HepG2 (cell line): ENCODE results near the gene AQP11. TPM values are rescaled to one million over a fixed set of nuclear protein-coding genes. Genes with fewer than 3 reads are reported as not detected.

Source experiments
- AGO1 ChIP-seq: fragments of 200-400 bp; formaldehyde crosslinking; IDR thresholded peaks from 2 replicates; pipeline ENCODE4 v1.6.1; 2017; ENCODE audit warnings: mild to moderate bottlenecking, low read depth, low read length, moderate library complexity; ENCODE audit not compliant: poor library complexity, severe bottlenecking
- HMG20B ChIP-seq: conservative IDR thresholded peaks from 2 replicates; pipeline ENCODE4 v1.6.1; 2016; ENCODE audit warnings: missing genetic modification reagents, missing compliant biosample characterization
- IRF1 ChIP-seq: sonication (generic); formaldehyde crosslinking; IDR thresholded peaks from 2 replicates; pipeline ENCODE4 v1.4.0; 2020; ENCODE audit warnings: low read depth, mild to moderate bottlenecking, missing genetic modification reagents
- IRF2 ChIP-seq: IDR thresholded peaks from 2 replicates; pipeline ENCODE4 v1.6.1; 2018; ENCODE audit warnings: missing genetic modification reagents, missing compliant biosample characterization
- PRMT3 ChIP-seq: sonication (generic); formaldehyde crosslinking; IDR thresholded peaks from 2 replicates; pipeline ENCODE4 v1.8.1; 2022; ENCODE audit warnings: low read depth, mild to moderate bottlenecking, moderate library complexity, missing genetic modification reagents, borderline replicate concordance
- RAD51 ChIP-seq: fragments of 450-650 bp; IDR thresholded peaks from 2 replicates; pipeline ENCODE4 v1.6.1; 2016; ENCODE audit warnings: borderline replicate concordance
- RBFOX2 ChIP-seq: fragments of 200-400 bp; formaldehyde crosslinking; IDR thresholded peaks from 2 replicates; pipeline ENCODE4 v1.6.1; 2017; ENCODE audit warnings: low read depth, mild to moderate bottlenecking, low read length
- RFX5 ChIP-seq: IDR thresholded peaks from 2 replicates; pipeline ENCODE4 v1.6.1; 2011; ENCODE audit warnings: low read depth, low read length, improper control_type of control experiment
- TMF1 ChIP-seq: sonication (generic); formaldehyde crosslinking; IDR thresholded peaks from 2 replicates; pipeline ENCODE4 v1.8.1; 2022; ENCODE audit warnings: low read depth, missing genetic modification reagents
- ZFP41 ChIP-seq: sonication (generic); formaldehyde crosslinking; IDR thresholded peaks from 2 replicates; pipeline ENCODE4 v1.4.0; 2020; ENCODE audit warnings: mild to moderate bottlenecking, missing genetic modification reagents, borderline replicate concordance
- ZFP82 ChIP-seq: sonication (generic); formaldehyde crosslinking; IDR thresholded peaks from 2 replicates; pipeline ENCODE4 v1.5.1; 2020; ENCODE audit warnings: mild to moderate bottlenecking, missing genetic modification reagents, borderline replicate concordance
- ZFP90 ChIP-seq: sonication (generic); formaldehyde crosslinking; IDR thresholded peaks from 2 replicates; pipeline ENCODE4 v1.8.0; 2022; ENCODE audit warnings: missing genetic modification reagents, mild to moderate bottlenecking, inconsistent platforms, borderline replicate concordance
- ZNF20 ChIP-seq: sonication (generic); formaldehyde crosslinking; IDR thresholded peaks from 2 replicates; pipeline ENCODE4 v1.4.0; 2020; ENCODE audit warnings: mild to moderate bottlenecking, moderate library complexity, missing genetic modification reagents
- ZNF318 ChIP-seq: sonication (generic); formaldehyde crosslinking; IDR thresholded peaks from 2 replicates; pipeline ENCODE4 v1.4.0; 2020; ENCODE audit warnings: mild to moderate bottlenecking, missing genetic modification reagents
- ZNF326 ChIP-seq: sonication (generic); formaldehyde crosslinking; IDR thresholded peaks from 2 replicates; pipeline ENCODE4 v1.4.0; 2020; ENCODE audit warnings: missing genetic modification reagents, borderline replicate concordance
- ZNF530 ChIP-seq: sonication (generic); formaldehyde crosslinking; IDR thresholded peaks from 2 replicates; pipeline ENCODE4 v1.5.0; 2020; ENCODE audit warnings: low read depth, mild to moderate bottlenecking, missing genetic modification reagents
- ZXDC ChIP-seq: sonication (generic); formaldehyde crosslinking; IDR thresholded peaks from 2 replicates; pipeline ENCODE4 v1.5.0; 2020; ENCODE audit warnings: mild to moderate bottlenecking, missing genetic modification reagents
- polyA plus RNA-seq, 8 experiments: library from polyadenylated mRNA; depleted of rRNA in 3 of 8; stranded (reverse) in 7 of 8; unstranded in 1 of 8; fragments of >200 nt; fragmentation: Illumina TruSeq in 4 of 8; extraction: Trizol in 4 of 8; gene quantifications; 2 replicates each; pipeline versions ENCODE4 v1.2.1 to v1.2.3, GENCODE V29; 2011 to 2016; ENCODE audit warnings: low read depth in 4 of 8, missing spikeins in 1 of 8, mixed read lengths in 1 of 8; ENCODE audit not compliant: insufficient read depth in 1 of 8
- total RNA-seq, 5 experiments: library from RNA; depleted of rRNA; stranded (reverse); fragments of >200 nt; fragmentation: Illumina TruSeq; extraction: Trizol; gene quantifications; 2 replicates each; pipeline ENCODE4 v1.2.3, GENCODE V29; 2016; ENCODE audit warnings: low read depth in 1 of 5

Gene AQP11
- total and polyA plus RNA-seq, 2 of the 13 experiments (the other 11 are each of a cell fraction or from before 2014, with no cell fraction given) = 10.4 to 15.3 TPM

- TF ChIP-seq ZNF530 (CRISPR knock-in tag) (no peak), ZNF318 (CRISPR knock-in tag) (peak; percentile 81; the same call in 1 of the 2 replicates), IRF2 (CRISPR knock-in tag) (peak; percentile 92; the same call in 1 of the 2 replicates), HMG20B (0 out of 2 replicates have a peak, but pooled peaks have one; percentile 27), IRF1 (CRISPR knock-in tag) (no peak), RBFOX2 (peak; percentile 90), ZFP90 (CRISPR knock-in tag) (peak; percentile 71), ZFP41 (no peak), ZXDC (CRISPR knock-in tag) (no peak), AGO1 (no peak), TMF1 (no peak), PRMT3 (CRISPR knock-in tag) (no peak), ZNF326 (CRISPR knock-in tag) (no peak), RFX5 (no peak), RAD51 (no peak), ZFP82 (CRISPR knock-in tag) (0 out of 2 replicates have a peak, but pooled peaks have one; percentile 25), ZNF20 (CRISPR knock-in tag) (no peak)
These were observed 47.8 kb downstream of the AQP11 start, which contains the start of gene CLNS1A (continued) for GRCh38 chr11:77637345-77638165.
